ENCODE data around the gene TOGARAM1.

GRCh38 chr14:44956866-44957265 lies 5.1 kb upstream of the TOGARAM1 start:
- TF ChIP-seq CTCF (IDR thresholded peaks at IDR 0.05) = no peak
- no peak for TF ChIP-seq POLR2A (IDR thresholded peaks at IDR 0.05)

All from lower leg skin (tissue), 3 donors.